Measurements from ENCODE around the gene SCAF11. TPM values are rescaled to one million over a fixed set of nuclear protein-coding genes. Genes with fewer than 3 reads are reported as not detected.
A peak's percentile ranks its signal among the peaks of the same experiment; 100 is the strongest.

SCAF11 gene
- total RNA-seq, 1 donor from 2014 or later = 38.7 TPM

GRCh38 chr12:45886685-45887084, 103.7 kb downstream of the SCAF11 start:
- DNase-seq (ENCODE audit: low read depth) = no peak
- H3K27me3 ChIP-seq (ENCODE audit: control insufficient read depth, insufficient read depth, low read length) = no peaks in the 10 kb centered on the region
- no peak for TF ChIP-seq CTCF (IDR thresholded peaks at IDR 0.05; ENCODE audit: insufficient read depth, low read length, severe bottlenecking)
- no peak for FAIRE-seq
- H3K4me3 ChIP-seq (ENCODE audit: low read depth, low read length) = no peak overlapping the region
- peaks cover 4% of the 10 kb centered on the region for H3K36me3 ChIP-seq (ENCODE audit: control insufficient read depth, insufficient read depth, low read length)

GRCh38 chr12:45883187-45883586, 107.2 kb downstream of the SCAF11 start:
- no peak for TF ChIP-seq CTCF (IDR thresholded peaks at IDR 0.05; ENCODE audit: insufficient read depth, low read length, severe bottlenecking)
- H3K36me3 ChIP-seq (ENCODE audit: control insufficient read depth, insufficient read depth, low read length) = peaks cover 4% of the 10 kb centered on the region
- no peak for FAIRE-seq

GRCh38 chr12:45880533-45880932, 109.8 kb downstream of the SCAF11 start:
- no peak for TF ChIP-seq CTCF (IDR thresholded peaks at IDR 0.05; ENCODE audit: insufficient read depth, low read length, severe bottlenecking)
- FAIRE-seq (no peak), DNase-seq (ENCODE audit: low read depth) (no peak)
- Histone ChIP-seq H3K4me3 (ENCODE audit: low read depth, low read length) (no peak overlapping the region), H3K27me3 (ENCODE audit: control insufficient read depth, insufficient read depth, low read length) (no peaks in the 10 kb centered on the region), H3K36me3 (ENCODE audit: control insufficient read depth, insufficient read depth, low read length) (peaks cover 4% of the 10 kb centered on the region)

More at GRCh38 chr12:45883187-45883586, 107.2 kb downstream of the SCAF11 start:
- Histone ChIP-seq H3K27me3 (ENCODE audit: control insufficient read depth, insufficient read depth, low read length) (no peaks in the 10 kb centered on the region), H3K4me3 (ENCODE audit: low read depth, low read length) (no peak overlapping the region)
- no peak for DNase-seq (ENCODE audit: low read depth)

GRCh38 chr12:45879363-45879895, 110.9 kb downstream of the SCAF11 start:
- peaks cover 3% of the 10 kb centered on the region for H3K36me3 ChIP-seq (ENCODE audit: control insufficient read depth, insufficient read depth, low read length)
- TF ChIP-seq CTCF (IDR thresholded peaks at IDR 0.05; ENCODE audit: insufficient read depth, low read length, severe bottlenecking) = no peak
- FAIRE-seq = no peak

GRCh38 chr12:45878630-45879255, 111.6 kb downstream of the SCAF11 start:
- FAIRE-seq (no peak), DNase-seq (ENCODE audit: low read depth) (peak; percentile 7)
- H3K36me3 ChIP-seq (ENCODE audit: control insufficient read depth, insufficient read depth, low read length) = peaks cover 5% of the 10 kb centered on the region
- H3K4me3 ChIP-seq (ENCODE audit: low read depth, low read length) = no peak overlapping the region
- TF ChIP-seq CTCF (IDR thresholded peaks at IDR 0.05; ENCODE audit: insufficient read depth, low read length, severe bottlenecking) = no peak
- no peaks in the 10 kb centered on the region for H3K27me3 ChIP-seq (ENCODE audit: control insufficient read depth, insufficient read depth, low read length)

More at GRCh38 chr12:45879363-45879895, 110.9 kb downstream of the SCAF11 start:
- no peak for DNase-seq (ENCODE audit: low read depth)
- H3K4me3 ChIP-seq (ENCODE audit: low read depth, low read length) = no peak overlapping the region
- H3K27me3 ChIP-seq (ENCODE audit: control insufficient read depth, insufficient read depth, low read length) = no peaks in the 10 kb centered on the region

GRCh38 chr12:45877069-45877468, 113.3 kb downstream of the SCAF11 start:
- Histone ChIP-seq H3K36me3 (ENCODE audit: control insufficient read depth, insufficient read depth, low read length) (peaks cover 5% of the 10 kb centered on the region), H3K4me3 (ENCODE audit: low read depth, low read length) (no peak overlapping the region), H3K27me3 (ENCODE audit: control insufficient read depth, insufficient read depth, low read length) (no peaks in the 10 kb centered on the region)
- FAIRE-seq (no peak), DNase-seq (ENCODE audit: low read depth) (no peak)
- no peak for TF ChIP-seq CTCF (IDR thresholded peaks at IDR 0.05; ENCODE audit: insufficient read depth, low read length, severe bottlenecking)

Data from bronchial epithelial cell (primary cell).